HTR-8/SVneo (cell line): ENCODE data around the gene CSNK1D.
A peak's percentile ranks its signal among the peaks of the same experiment; 100 is the strongest.

Experiments
- DNase-seq: peaks from one replicate; pipeline ENCODE4 v3.0.0; 2011; ENCODE audit warnings: low spot score, mixed read lengths; ENCODE audit not compliant: insufficient read length
- FAIRE-seq: peaks from 2 replicates; lab custom pipeline; 2011; peaks lifted over from hg19 to GRCh38; lab: Jason Lieb, UNC

CSNK1D gene

GRCh38 chr17:82273327-82274133 lies at the start of gene CSNK1D:
Gene CSNK1D (minus strand): TSS chr17:82273700. CDS start chr17:82273381, 319 bp downstream.
- DNase-seq = peak; percentile 84
- FAIRE-seq = no peak

- FAIRE-seq = no peak
Observed at GRCh38 chr17:82322526-82323453, 49.3 kb upstream of the CSNK1D start.

DNA sequence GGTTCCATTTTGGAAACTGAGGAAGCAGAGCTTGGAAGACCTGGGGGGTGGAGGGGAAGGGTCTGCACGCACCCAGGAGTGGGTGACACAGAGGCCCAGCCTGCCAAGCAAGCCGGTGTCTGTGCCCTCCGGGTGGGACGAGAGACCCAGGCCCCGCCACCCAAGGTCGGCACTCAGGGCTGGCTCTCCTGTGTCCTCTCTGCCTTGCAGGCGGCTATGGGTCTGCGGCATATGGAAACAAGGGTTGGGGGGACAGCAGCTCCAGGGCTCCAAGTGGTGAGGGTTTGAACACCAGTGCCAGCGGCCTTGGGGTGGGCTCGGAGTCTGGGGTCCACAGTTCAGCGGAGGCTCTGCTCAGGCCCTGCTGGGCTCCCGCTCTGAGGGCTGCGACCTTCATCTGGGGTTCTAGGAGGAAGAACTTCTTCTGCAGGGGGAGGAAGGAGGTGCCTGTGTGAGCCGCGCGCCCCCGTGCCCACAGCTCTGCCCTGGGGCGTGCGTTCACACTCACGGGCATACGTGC lies 48.5 kb upstream of the CSNK1D start:
- DNase-seq (no peak), FAIRE-seq (no peak)

More at GRCh38 chr17:82322526-82323453, 49.3 kb upstream of the CSNK1D start:
- no peak for DNase-seq

- DNase-seq (peak; percentile 28), FAIRE-seq (no peak)
Observed at GRCh38 chr17:82320956-82321927, 47.7 kb upstream of the CSNK1D start.

DNA sequence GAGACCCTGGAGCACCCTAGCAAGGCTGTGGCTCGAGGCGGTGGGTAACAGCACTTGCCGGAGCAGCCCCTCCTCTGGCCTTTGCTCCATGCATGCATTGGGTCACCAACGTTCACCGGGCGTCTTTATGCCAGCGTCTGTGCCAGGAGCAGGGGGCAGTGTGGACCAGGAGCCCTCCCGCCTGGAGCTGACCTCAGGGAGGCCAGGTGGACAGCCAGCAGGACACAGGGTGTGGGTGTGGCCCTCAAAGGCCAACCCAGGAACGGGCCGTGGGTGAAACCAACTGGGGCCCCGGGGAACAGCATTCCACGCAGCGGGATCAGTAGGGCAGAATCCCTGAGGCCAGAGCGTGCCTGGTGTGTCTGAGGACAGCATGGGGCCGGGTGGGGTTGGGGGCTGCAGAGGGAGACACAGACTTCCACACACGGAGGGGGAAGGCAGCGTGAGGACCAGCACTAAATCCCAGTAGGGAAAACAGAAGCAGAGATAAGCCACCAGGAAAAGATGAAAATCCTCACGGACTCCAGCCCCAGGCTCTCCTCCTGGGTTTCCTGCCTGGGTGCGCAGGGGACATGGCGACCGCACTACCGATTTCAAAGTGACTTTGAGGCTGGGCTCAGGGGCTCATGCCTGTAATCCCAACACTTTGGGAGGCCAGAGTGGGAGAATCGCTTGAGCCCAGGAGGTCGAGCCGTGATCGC lies 46.8 kb upstream of the CSNK1D start:
- no peak for DNase-seq
- FAIRE-seq = no peak

GRCh38 chr17:82319619-82320062 lies 46.1 kb upstream of the CSNK1D start:
- FAIRE-seq = no peak

DNA sequence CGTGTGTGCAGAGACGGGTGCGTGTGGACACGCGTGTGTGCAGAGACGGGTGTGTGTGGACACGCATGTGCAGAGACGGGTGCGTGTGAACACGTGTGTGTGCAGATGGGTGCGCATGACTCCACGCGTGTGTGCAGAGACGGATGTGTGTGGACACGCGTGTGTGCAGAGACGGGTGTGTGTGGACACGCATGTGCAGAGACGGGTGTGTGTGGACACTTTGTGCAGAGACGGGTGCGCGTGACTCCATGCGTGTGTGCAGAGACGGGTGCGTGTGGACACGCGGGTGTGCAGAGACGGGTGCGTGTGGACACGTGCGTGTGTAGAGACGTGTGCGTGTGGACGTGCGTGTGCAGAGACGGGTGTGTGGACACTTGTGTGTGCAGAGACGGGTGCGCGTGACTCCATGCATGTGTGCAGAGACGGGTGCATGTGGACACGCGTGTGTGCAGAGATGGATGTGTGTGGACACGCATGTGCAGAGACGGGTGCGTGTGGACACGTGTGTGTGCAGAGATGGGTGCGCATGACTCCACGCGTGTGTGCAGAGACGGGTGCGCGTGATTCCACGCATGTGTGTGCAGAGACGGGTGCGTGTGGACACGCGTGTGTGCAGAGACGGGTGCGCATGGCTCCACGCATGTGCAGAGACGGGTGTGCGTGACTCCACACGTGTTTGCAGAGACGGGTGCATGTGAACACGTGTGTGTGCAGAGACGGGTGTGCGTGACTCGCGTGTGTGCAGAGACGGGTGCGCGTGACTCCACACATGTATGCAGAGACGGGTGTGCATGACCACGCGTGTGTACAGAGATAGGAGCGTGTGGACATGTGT lies 45.5 kb upstream of the CSNK1D start:
- FAIRE-seq = peak; percentile 91

More at GRCh38 chr17:82319619-82320062, 46.1 kb upstream of the CSNK1D start:
- DNase-seq = no peak

DNA sequence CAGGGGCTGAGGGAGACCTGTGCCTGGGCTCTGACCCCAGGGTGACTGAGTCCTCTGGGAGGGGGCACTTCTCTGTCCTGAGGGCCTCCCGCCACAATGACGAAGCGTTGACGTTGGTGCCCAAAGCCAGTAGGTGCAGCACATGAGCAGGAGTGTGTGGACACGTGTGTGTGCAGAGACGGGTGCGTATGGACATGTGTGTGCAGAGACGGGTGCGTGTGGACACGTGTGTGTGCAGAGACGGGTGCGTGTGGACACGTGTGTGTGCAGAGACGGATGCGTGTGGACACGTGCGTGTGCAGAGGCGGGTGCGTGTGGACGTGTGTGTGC lies 44.6 kb upstream of the CSNK1D start:
- FAIRE-seq (no peak), DNase-seq (no peak)

More for the DNA sequence above, 45.5 kb upstream of the CSNK1D start:
- DNase-seq = no peak

DNA sequence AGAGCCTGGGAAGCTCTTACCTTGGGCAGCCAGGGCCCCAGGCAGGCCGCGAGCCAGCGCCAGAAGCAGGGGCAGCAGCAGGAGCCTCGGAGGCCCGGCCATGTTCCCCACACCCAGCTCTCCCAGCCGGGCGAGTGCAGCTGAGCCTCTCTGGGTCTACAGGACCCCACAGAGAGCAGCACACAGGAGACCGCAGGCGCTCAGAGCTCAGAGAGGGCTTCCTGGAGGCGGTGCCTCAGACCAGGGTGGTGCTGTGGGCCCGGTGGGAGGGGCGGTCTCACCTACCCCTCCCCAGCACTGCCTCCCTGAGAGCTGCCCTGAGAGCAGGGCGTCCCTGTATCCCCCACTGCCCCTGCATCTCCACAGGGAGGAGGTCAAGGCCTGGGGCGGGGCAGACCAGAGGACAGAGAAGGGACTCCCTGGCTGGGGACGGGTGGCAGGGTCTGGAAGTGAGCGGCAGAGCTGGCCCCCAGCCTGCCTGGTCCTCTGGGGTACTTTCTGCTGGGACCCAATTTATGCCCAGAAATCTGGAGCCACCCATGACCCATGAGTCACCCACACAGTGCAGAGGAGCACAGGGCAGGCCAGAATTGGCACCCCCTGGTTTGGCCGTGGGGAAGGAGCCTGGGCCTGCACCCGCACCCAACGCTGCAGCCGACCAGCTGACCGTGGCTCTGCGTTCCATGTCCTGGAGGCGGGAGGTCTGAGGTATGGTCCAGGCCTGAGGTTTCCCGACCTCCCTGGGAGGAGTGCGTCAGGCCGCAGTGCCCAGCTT lies 44.1 kb upstream of the CSNK1D start, which contains the start of gene CD7:
Gene CD7 (minus strand): TSS at position 215 of the 775 bp plus-strand sequence. CDS start 113 bp downstream, at position 102.
- DNase-seq (no peak), FAIRE-seq (no peak)

DNA sequence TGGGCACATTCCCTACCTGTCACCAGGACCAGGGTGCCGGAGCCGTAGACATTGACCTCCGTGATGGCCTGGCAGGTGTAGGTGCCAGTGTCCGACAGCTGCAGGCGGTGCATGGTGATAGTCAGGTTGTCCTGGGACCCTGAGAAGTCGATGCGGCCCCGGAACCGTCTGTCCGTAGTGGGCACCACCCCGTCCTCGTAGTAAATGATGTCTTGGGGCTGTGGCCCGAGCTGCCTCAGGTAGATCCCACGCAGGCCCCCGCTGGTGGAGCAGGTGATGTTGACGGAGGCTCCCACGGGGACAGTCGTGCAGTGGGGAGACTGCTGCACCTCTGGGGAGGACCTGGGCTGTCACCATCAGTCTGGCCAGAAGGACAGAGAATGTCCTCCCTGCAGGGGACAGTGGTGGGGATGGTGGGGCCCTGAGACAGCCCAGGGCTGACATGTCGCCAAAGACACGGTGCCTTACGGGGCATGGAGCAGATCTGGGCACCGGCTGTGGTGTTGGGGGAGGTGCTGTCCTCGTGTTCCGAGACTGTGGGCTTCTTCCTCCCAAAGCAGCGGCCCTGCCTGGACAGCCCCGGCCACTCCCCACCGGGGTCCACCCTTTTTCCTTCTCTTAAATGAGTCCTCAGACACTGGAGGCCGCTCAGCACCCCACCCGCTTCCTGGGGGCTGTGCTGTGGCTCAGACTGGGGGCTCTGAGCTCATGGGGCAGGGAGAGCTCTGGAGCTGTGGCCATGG lies 43.3 kb upstream of the CSNK1D start:
- no peak for FAIRE-seq

DNA sequence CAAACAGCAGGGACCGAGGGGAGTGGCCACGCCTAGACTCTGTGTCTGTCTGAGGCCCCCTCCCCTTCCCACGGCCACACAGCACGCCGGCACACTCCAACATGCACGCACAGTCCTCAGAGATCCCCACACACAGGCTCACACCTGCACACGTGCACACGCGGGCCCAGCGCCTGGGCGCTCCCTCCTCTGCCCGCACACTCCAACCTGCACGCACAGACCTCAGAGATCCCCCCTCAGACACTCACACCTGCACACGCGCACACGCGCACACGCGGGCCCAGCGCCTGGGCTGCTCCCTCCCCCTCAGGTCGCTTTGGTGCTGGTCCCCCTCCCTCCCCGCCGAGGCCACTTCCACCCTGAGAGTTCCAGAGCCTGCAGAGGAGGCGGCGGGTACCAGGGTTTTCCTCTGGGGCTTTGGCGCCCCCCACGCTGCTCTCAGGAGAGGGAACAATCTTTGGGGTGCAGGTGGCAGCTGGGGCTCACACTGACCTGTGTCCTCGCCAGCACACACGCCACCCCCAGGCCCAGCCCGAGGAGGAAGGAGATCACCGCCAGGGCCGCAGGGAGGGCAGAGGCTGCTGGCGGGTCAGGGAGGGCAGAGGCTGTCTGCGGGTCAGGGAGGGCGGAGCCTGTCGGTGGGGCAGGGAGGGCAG lies 42.3 kb upstream of the CSNK1D start:
- FAIRE-seq = no peak
- no peak for DNase-seq

More for the DNA sequence above, 43.3 kb upstream of the CSNK1D start:
- no peak for DNase-seq

DNA sequence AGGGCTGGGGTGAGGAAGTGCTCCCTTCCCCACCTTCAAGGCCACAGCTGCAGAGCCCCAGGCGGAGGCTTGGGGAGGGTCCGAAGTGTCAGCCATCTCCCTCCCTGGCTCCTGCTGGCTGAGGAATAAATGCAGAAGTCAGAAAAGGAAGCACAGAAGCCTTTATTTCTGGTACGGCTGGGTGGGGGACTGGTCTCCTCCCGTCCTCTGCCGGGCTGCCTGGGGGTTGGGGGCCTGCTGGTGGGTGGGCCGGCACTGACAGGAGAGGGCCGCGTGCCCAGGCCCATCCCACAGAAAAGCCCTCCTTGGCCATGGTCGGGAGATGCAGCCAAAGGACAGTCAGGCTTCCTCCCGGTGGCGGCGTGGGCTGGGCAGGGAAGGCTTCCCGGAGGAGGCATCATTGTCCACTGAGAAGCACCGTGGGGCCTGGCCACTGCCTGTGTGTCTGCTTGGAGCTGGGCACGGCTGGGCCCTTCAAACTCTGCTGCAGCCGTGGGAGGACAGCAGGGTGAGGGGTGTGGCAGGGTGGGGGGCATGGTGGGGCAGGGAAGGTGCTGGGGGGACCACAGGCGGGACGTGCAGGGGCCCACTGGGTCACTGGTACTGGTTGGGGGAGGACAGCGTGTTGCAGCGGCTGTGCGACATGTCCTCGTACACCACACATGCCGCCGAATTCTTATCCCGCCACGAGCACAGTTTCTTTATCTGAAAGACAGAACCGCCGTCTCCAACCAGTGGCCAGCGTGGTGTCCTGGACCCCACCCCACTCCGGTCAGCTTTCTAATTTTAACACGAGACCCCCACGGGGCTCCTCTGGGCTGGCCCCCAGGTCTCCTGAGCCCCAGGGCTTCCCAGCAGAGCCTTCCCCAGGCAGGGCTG lies 41.5 kb upstream of the CSNK1D start:
- FAIRE-seq = no peak
- no peak for DNase-seq

DNA sequence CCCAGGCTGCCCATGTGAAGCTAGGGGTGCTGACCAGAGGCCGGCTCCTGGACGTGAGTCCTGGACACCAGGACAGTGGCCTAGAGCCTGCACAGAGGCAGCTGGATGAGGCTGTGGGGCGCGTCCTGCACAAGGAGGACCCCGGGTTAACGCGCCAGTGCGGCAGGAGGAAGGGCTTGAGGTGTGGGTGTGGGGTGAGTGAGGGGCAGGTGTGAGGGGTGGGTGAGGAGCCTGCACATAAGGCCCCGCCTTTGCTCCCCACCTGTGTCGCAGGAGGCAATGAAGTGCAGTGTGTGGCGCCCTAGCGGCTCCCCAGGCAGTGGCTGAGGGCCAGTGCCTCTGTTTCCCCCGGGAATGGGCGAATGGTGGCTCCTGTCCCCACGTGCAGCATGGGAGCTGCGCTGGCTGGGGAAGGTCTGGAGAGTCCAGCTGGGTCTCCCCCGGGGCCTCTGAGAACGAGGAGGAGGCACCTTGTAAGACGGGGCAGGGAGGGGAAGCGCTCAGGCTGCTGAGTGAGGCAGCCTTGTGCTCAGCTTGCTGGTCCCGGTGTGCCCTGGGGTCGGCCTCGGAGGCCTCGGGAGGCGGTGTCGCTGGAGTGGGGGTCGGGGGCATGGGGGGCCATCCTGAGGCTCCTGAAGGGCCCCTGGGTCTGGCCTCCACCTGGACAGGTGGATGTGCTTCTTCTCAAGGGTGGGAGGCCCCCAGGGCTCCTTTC lies 40.7 kb upstream of the CSNK1D start:
- no peak for DNase-seq
- FAIRE-seq = no peak

DNA sequence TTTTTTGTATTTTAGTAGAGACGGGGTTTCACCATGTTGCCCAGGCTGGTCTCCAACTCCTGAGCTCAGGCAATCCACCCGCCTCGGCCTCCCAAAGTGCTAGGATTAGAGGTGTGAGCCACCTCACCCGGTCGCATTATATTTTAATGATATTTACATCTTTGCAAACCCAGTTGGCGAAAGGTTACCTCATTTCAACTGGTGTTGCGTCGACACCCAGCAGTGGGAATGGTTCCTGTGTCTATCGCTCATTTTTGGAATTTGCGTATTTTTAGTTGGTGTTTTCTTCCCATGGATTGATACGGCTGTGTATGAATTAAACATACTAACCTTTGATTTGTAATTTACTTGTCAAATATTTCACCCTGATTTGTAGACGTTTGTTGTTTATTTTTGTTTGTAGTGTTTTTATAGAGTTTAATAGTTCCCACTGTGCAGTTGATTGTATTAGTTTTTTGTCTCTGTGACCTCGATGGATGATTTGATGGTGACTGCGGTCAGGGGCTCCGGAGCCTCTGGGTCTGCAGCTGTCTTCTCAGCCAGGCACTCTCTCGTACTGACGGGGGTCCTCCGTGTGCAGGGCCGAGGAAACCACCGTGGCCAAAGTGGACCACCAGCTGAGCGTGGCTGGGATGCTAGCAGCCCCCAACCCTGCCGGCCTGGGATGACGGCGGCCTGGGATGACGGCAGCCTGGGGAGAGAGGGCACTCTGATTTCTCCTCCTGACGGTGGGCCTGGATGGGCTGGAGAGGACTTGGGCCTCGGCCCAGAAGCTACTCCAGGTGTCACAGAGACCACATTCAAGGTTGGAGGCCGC lies 39.9 kb upstream of the CSNK1D start:
- FAIRE-seq (no peak), DNase-seq (no peak)
